ENCODE data around the gene CDKAL1.

CDKAL1 gene

DNA sequence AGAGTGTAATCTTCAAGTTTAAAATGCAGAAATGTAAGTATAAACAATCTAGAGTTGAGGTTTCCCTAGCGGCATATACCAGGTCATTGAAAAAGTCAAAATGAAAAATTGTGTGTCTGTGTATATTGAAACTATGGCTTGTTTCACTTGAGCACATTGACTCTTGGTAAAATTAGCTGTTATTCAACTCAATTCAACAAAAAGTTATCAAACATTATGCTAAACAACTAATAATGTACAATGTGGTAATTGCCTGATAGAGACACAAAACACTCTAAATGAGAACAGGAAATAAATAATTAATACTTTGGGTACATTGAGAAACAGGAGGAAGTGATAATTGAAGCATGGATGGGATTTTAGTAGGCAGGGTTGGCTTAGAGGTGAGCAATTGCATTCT, 444.8 kb downstream of the CDKAL1 start:
- Histone ChIP-seq H3K4me1 (ENCODE audit: insufficient read depth, low read length) (no peaks in the 10 kb centered on the region), H3K27ac (ENCODE audit: low read length) (no peak overlapping the region), H3K4me3 (ENCODE audit: low read depth in 1 of 2, low read length in 2 of 2) (no peak overlapping the region), H3K9me3 (ENCODE audit: insufficient read depth, low read length, severe bottlenecking) (peaks cover 5% of the 10 kb centered on the region), H3K79me2 (ENCODE audit: insufficient read depth, low read length) (no peaks in the 10 kb centered on the region), H3K9ac (ENCODE audit: low read depth, low read length) (no peak overlapping the region), H2AFZ (ENCODE audit: low read depth, low read length) (no peak overlapping the region), H3K4me2 (ENCODE audit: insufficient read depth, low read length) (no peak overlapping the region), H4K20me1 (ENCODE audit: insufficient read depth, low read length) (no peaks in the 10 kb centered on the region), H3K27me3 (ENCODE audit: insufficient read depth, low read length, poor library complexity) (no peaks in the 10 kb centered on the region), H3K36me3 (ENCODE audit: insufficient read depth, low read length) (peaks cover 4% of the 10 kb centered on the region)
- DNase-seq (no peak), ATAC-seq (ENCODE audit: insufficient read depth, low read depth) (no peak)
- no peak for TF ChIP-seq CTCF (IDR thresholded peaks at IDR 0.05; ENCODE audit: borderline replicate concordance, extremely low read depth, low read length, poor library complexity, severe bottlenecking)
- TF ChIP-seq EZH2 (IDR thresholded peaks at IDR 0.05; ENCODE audit: borderline replicate concordance, low read depth, low read length, severe bottlenecking) = no peak

DNA sequence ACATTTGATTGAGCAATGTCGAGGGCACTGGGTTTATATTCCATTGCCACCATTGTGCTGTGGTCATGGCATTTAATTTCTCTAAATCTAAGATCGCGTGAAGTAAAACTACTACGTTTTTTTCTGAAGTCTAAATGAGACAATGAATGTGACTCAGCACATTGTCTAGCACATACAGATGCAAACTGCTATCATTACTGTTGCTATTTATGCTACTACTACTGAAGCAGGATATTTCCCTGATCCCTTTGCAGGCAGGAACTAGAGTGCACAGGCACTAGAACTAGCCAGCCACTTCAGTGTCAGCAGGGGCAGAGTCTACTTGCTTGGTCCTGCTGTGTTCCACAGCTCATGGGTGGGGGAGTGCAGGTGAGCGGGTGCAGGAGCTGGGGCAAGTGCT, 449.7 kb downstream of the CDKAL1 start:
- no peak for ATAC-seq (ENCODE audit: insufficient read depth, low read depth)
- DNase-seq = no peak
- H3K27ac ChIP-seq (ENCODE audit: low read length) = no peak overlapping the region
- H3K4me1 ChIP-seq (ENCODE audit: insufficient read depth, low read length) = no peaks in the 10 kb centered on the region
- H3K27me3 ChIP-seq (ENCODE audit: insufficient read depth, low read length, poor library complexity) = no peaks in the 10 kb centered on the region
- TF ChIP-seq CTCF (IDR thresholded peaks at IDR 0.05; ENCODE audit: borderline replicate concordance, extremely low read depth, low read length, poor library complexity, severe bottlenecking) (no peak), EZH2 (IDR thresholded peaks at IDR 0.05; ENCODE audit: borderline replicate concordance, low read depth, low read length, severe bottlenecking) (no peak)
- H3K36me3 ChIP-seq (ENCODE audit: insufficient read depth, low read length) = peaks cover 11% of the 10 kb centered on the region
- H3K9me3 ChIP-seq (ENCODE audit: insufficient read depth, low read length, severe bottlenecking) = peaks cover 15% of the 10 kb centered on the region
- no peak overlapping the region for H2AFZ ChIP-seq (ENCODE audit: low read depth, low read length)
- no peak overlapping the region for H3K4me3 ChIP-seq (ENCODE audit: low read depth in 1 of 2, low read length in 2 of 2)
- H4K20me1 ChIP-seq (ENCODE audit: insufficient read depth, low read length) = no peaks in the 10 kb centered on the region
- no peak overlapping the region for H3K4me2 ChIP-seq (ENCODE audit: insufficient read depth, low read length)
- H3K9ac ChIP-seq (ENCODE audit: low read depth, low read length) = no peak overlapping the region
- no peaks in the 10 kb centered on the region for H3K79me2 ChIP-seq (ENCODE audit: insufficient read depth, low read length)

GRCh38 chr6:20985821-20986220, 451.6 kb downstream of the CDKAL1 start:
- Histone ChIP-seq H4K20me1 (ENCODE audit: insufficient read depth, low read length) (no peaks in the 10 kb centered on the region), H3K27ac (ENCODE audit: low read length) (no peak overlapping the region), H3K9ac (ENCODE audit: low read depth, low read length) (no peak overlapping the region), H2AFZ (ENCODE audit: low read depth, low read length) (no peak overlapping the region), H3K36me3 (ENCODE audit: insufficient read depth, low read length) (peaks cover 11% of the 10 kb centered on the region), H3K4me3 (ENCODE audit: low read depth in 1 of 2, low read length in 2 of 2) (no peak overlapping the region), H3K27me3 (ENCODE audit: insufficient read depth, low read length, poor library complexity) (no peaks in the 10 kb centered on the region), H3K4me2 (ENCODE audit: insufficient read depth, low read length) (no peak overlapping the region), H3K4me1 (ENCODE audit: insufficient read depth, low read length) (no peaks in the 10 kb centered on the region), H3K79me2 (ENCODE audit: insufficient read depth, low read length) (no peaks in the 10 kb centered on the region), H3K9me3 (ENCODE audit: insufficient read depth, low read length, severe bottlenecking) (peaks cover 15% of the 10 kb centered on the region)
- ATAC-seq (ENCODE audit: insufficient read depth, low read depth) (no peak), DNase-seq (no peak)
- TF ChIP-seq EZH2 (IDR thresholded peaks at IDR 0.05; ENCODE audit: borderline replicate concordance, low read depth, low read length, severe bottlenecking) = no peak

GRCh38 chr6:20991910-20992309, 457.7 kb downstream of the CDKAL1 start:
- TF ChIP-seq CTCF (IDR thresholded peaks at IDR 0.05; ENCODE audit: borderline replicate concordance, extremely low read depth, low read length, poor library complexity, severe bottlenecking) (no peak), EZH2 (IDR thresholded peaks at IDR 0.05; ENCODE audit: borderline replicate concordance, low read depth, low read length, severe bottlenecking) (no peak)
- Histone ChIP-seq H3K4me3 (ENCODE audit: low read depth in 1 of 2, low read length in 2 of 2) (no peak overlapping the region), H3K4me1 (ENCODE audit: insufficient read depth, low read length) (no peaks in the 10 kb centered on the region)

More at GRCh38 chr6:20991910-20992309, 457.7 kb downstream of the CDKAL1 start:
- H3K27me3 ChIP-seq (ENCODE audit: insufficient read depth, low read length, poor library complexity) = no peaks in the 10 kb centered on the region
- no peak overlapping the region for H3K27ac ChIP-seq (ENCODE audit: low read length)
- no peaks in the 10 kb centered on the region for H3K9me3 ChIP-seq (ENCODE audit: insufficient read depth, low read length, severe bottlenecking)
- H4K20me1 ChIP-seq (ENCODE audit: insufficient read depth, low read length) = no peaks in the 10 kb centered on the region
- no peak overlapping the region for H3K9ac ChIP-seq (ENCODE audit: low read depth, low read length)
- DNase-seq (no peak), ATAC-seq (ENCODE audit: insufficient read depth, low read depth) (no peak)
- H3K4me2 ChIP-seq (ENCODE audit: insufficient read depth, low read length) = no peak overlapping the region
- no peaks in the 10 kb centered on the region for H3K79me2 ChIP-seq (ENCODE audit: insufficient read depth, low read length)
- H3K36me3 ChIP-seq (ENCODE audit: insufficient read depth, low read length) = no peaks in the 10 kb centered on the region; the same call in 1 of the 2 replicates
- H2AFZ ChIP-seq (ENCODE audit: low read depth, low read length) = no peak overlapping the region

Data from DND-41 (cell line).